Activated T-cell treated with anti-CD3 and anti-CD28 coated beads, Interleukin-2, amount 50 U/mL, for 4 hours (primary cell): ENCODE measurements around the gene DTNB. TPM values are rescaled to one million over a fixed set of nuclear protein-coding genes. Genes with fewer than 3 reads are reported as not detected.
"Not testable (repeated sequence)": the region's sequence is repeated elsewhere in the genome, so short reads cannot be mapped to it uniquely, and the experiment has no call there.

Source experiments
- ATAC-seq, 2 donors: fragments of 200-7000 bp; cut with Tn5 transposase; one replicate each; pipeline ENCODE4 v1.10.0; 2021
- DNase-seq: peaks from one replicate; pipeline ENCODE4 v3.0.0-alpha.2; 2020
- H3K27me3 Mint-ChIP-seq: one replicate; pipeline ENCODE4 v1.8.0; 2021; ENCODE audit warnings: low read depth, mixed read lengths
- H3K36me3 Mint-ChIP-seq: one replicate; pipeline ENCODE4 v1.8.0; 2022; ENCODE audit warnings: mixed read lengths; ENCODE audit not compliant: insufficient read depth
- H3K4me1 Mint-ChIP-seq: one replicate; pipeline ENCODE4 v1.8.0; 2021; ENCODE audit warnings: low read depth, mixed read lengths
- H3K4me3 Mint-ChIP-seq: one replicate; pipeline ENCODE4 v1.8.0; 2021; ENCODE audit warnings: mild to moderate bottlenecking, moderate library complexity, mixed read lengths
- H3K9me3 Mint-ChIP-seq: one replicate; pipeline ENCODE4 v1.8.0; 2021; ENCODE audit warnings: mixed read lengths
- total RNA-seq, 3 donors: library from RNA; stranded (reverse); gene quantifications; one replicate each; pipeline ENCODE4 v1.2.1, GENCODE V29; 2021

The DTNB gene
- total RNA-seq, 3 donors from 2014 or later: 9.1 to 12.3 (median 11.2) TPM

- DNase-seq: no peak
- no peak for ATAC-seq
- no peaks in the 10 kb centered on the region for H3K27me3 Mint-ChIP-seq
- H3K4me3 Mint-ChIP-seq: no peak overlapping the region
- H3K9me3 Mint-ChIP-seq: no peaks in the 10 kb centered on the region
- H3K36me3 Mint-ChIP-seq: peaks cover 2% of the 10 kb centered on the region
- H3K4me1 Mint-ChIP-seq: peaks cover 1% of the 10 kb centered on the region
Observed at GRCh38 chr2:25545899-25546298, 127.5 kb downstream of the DTNB start.

DNA sequence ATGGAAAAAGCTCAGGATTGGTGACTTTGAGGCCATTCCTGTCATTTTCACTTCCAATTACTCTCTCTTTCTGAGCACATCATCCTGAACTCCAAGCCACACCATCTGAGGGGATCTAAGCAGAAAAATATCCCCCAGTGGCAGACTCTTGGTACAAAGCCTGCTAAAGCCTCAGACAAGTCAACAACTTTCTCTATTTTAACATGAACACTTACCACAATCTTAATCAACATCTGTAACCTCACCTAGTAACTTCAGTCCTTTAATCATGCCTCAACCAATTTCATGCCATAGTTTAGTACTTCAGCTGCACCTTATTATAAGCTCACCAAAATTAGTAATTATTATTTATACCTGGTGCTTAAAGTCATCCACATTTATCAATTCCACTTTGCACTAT is 128.9 kb downstream of the DTNB start:
- Mint-ChIP-seq H3K36me3 (no peaks in the 10 kb centered on the region), H3K27me3 (no peaks in the 10 kb centered on the region), H3K9me3 (no peaks in the 10 kb centered on the region), H3K4me3 (no peak overlapping the region), H3K4me1 (peaks cover 1% of the 10 kb centered on the region)
- DNase-seq (no peak), ATAC-seq (no peak)

- Mint-ChIP-seq H3K36me3 (no peaks in the 10 kb centered on the region), H3K4me3 (no peak overlapping the region), H3K9me3 (no peaks in the 10 kb centered on the region), H3K4me1 (peaks cover 1% of the 10 kb centered on the region), H3K27me3 (no peaks in the 10 kb centered on the region)
- ATAC-seq (no peak), DNase-seq (no peak)
Observed at GRCh38 chr2:25543939-25544338, 129.4 kb downstream of the DTNB start.

- H3K4me3 Mint-ChIP-seq: no peak overlapping the region
- no peaks in the 10 kb centered on the region for H3K36me3 Mint-ChIP-seq
- DNase-seq: no peak
- ATAC-seq: no peak
- H3K9me3 Mint-ChIP-seq: no peaks in the 10 kb centered on the region
- H3K4me1 Mint-ChIP-seq: peaks cover 1% of the 10 kb centered on the region
- H3K27me3 Mint-ChIP-seq: no peaks in the 10 kb centered on the region
Observed at GRCh38 chr2:25541378-25541777, 132.0 kb downstream of the DTNB start.

- no peaks in the 10 kb centered on the region for H3K4me1 Mint-ChIP-seq
- H3K9me3 Mint-ChIP-seq: no peaks in the 10 kb centered on the region
- no peak overlapping the region for H3K4me3 Mint-ChIP-seq
- H3K36me3 Mint-ChIP-seq: no peaks in the 10 kb centered on the region
- DNase-seq: no peak
- no peak for ATAC-seq
- no peaks in the 10 kb centered on the region for H3K27me3 Mint-ChIP-seq
Observed at GRCh38 chr2:25539136-25539535, 134.2 kb downstream of the DTNB start.

- ATAC-seq (no peak), DNase-seq (no peak)
- no peaks in the 10 kb centered on the region for H3K27me3 Mint-ChIP-seq
- H3K36me3 Mint-ChIP-seq: no peaks in the 10 kb centered on the region
- no peaks in the 10 kb centered on the region for H3K9me3 Mint-ChIP-seq
- no peak overlapping the region for H3K4me3 Mint-ChIP-seq
- no peaks in the 10 kb centered on the region for H3K4me1 Mint-ChIP-seq
Observed at GRCh38 chr2:25537526-25537925, 135.9 kb downstream of the DTNB start.

- not testable (repeated sequence) for H3K9me3 Mint-ChIP-seq, ATAC-seq, H3K36me3 Mint-ChIP-seq, H3K4me3 Mint-ChIP-seq, H3K4me1 Mint-ChIP-seq, DNase-seq, H3K27me3 Mint-ChIP-seq
Observed at GRCh38 chr2:25535411-25536289, 137.7 kb downstream of the DTNB start.

- ATAC-seq, H3K4me3 Mint-ChIP-seq, H3K4me1 Mint-ChIP-seq, DNase-seq, H3K27me3 Mint-ChIP-seq, H3K9me3 Mint-ChIP-seq, H3K36me3 Mint-ChIP-seq: not testable (repeated sequence)
Observed at GRCh38 chr2:25534937-25535336, 138.4 kb downstream of the DTNB start.

- Mint-ChIP-seq H3K9me3 (no peaks in the 10 kb centered on the region), H3K36me3 (no peaks in the 10 kb centered on the region), H3K4me3 (no peak overlapping the region), H3K27me3 (no peaks in the 10 kb centered on the region), H3K4me1 (peaks cover 5% of the 10 kb centered on the region)
- no peak for DNase-seq
- ATAC-seq: no peak
Observed at GRCh38 chr2:25534455-25534854, 138.9 kb downstream of the DTNB start.

- H3K27me3 Mint-ChIP-seq, ATAC-seq, H3K4me1 Mint-ChIP-seq, H3K9me3 Mint-ChIP-seq, H3K4me3 Mint-ChIP-seq, DNase-seq, H3K36me3 Mint-ChIP-seq: not testable (repeated sequence)
Observed at GRCh38 chr2:25533771-25534170, 139.6 kb downstream of the DTNB start.

GRCh38 chr2:25532521-25532920 is 140.9 kb downstream of the DTNB start:
- H3K27me3 Mint-ChIP-seq: no peaks in the 10 kb centered on the region
- no peak overlapping the region for H3K4me3 Mint-ChIP-seq
- peaks cover 5% of the 10 kb centered on the region for H3K4me1 Mint-ChIP-seq
- no peaks in the 10 kb centered on the region for H3K9me3 Mint-ChIP-seq
- peaks cover 2% of the 10 kb centered on the region for H3K36me3 Mint-ChIP-seq
- no peak for DNase-seq
- ATAC-seq: no peak

DNA sequence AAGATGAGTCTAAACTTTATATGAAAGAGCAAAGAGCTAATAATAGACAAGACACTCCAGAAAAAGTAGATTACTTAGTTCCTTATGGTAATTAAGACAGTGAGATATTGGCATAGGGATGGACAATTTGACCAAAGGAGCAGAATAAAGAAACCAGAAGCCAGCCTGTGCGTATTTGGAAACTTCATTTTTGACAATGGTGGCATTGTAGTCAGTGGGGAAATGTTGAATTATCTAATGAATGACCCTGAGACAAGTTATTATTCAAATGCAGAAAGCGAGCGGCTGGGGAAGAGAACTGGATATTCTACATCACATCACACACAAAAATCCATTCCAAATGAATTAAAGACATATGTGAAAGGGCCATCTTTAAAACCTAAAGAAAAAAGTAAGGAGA is 144.3 kb downstream of the DTNB start:
- no peak for DNase-seq
- Mint-ChIP-seq H3K4me1 (peaks cover 5% of the 10 kb centered on the region), H3K27me3 (no peaks in the 10 kb centered on the region)

DNA sequence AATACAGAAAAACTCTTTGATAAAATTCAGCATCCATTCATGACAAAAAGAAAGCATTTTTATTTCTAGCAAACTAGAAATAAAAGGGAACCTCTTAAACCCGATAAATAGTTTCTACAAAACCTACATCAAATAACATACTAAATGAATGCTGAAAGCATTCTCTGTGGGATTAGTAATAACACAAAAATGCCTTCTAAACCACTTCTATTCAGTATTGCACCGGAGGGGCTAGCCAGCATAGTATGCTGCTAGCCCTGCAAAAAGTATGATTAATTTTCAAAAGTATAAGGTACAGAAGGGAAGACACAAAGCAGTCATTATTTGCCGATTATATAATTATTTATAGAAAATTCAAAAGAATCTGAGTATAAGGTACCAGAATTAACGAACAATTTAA is 145.2 kb downstream of the DTNB start:
- DNase-seq (no peak), ATAC-seq (no peak)
- no peak overlapping the region for H3K4me3 Mint-ChIP-seq
- peaks cover 5% of the 10 kb centered on the region for H3K4me1 Mint-ChIP-seq
- no peaks in the 10 kb centered on the region for H3K27me3 Mint-ChIP-seq
- H3K9me3 Mint-ChIP-seq: no peaks in the 10 kb centered on the region
- peaks cover 2% of the 10 kb centered on the region for H3K36me3 Mint-ChIP-seq

More for the DNA sequence above, 144.3 kb downstream of the DTNB start:
- H3K4me3 Mint-ChIP-seq: no peak overlapping the region
- no peak for ATAC-seq
- no peaks in the 10 kb centered on the region for H3K9me3 Mint-ChIP-seq
- H3K36me3 Mint-ChIP-seq: peaks cover 2% of the 10 kb centered on the region

DNA sequence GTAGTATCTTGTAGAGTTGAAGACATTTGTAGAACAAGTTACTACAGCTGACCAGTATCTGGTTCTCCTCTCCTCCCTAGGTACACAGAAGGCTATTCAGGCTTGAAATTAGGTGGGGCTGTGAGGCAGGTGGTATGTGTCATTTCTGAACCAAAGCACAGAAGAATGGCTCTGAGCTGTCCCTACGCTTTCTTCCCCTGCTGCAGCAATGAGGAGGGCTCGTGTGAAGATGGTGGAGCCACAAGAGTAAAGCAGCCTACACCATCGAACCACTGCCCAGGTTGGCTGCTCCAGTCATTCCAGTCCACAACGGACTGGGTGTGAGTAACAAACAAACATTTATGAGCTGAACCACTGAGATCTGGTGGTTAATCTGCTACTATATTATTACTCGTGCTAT is 148.9 kb downstream of the DTNB start:
- Mint-ChIP-seq H3K36me3 (peaks cover 2% of the 10 kb centered on the region), H3K4me1 (peaks cover 6% of the 10 kb centered on the region), H3K9me3 (no peaks in the 10 kb centered on the region), H3K27me3 (no peaks in the 10 kb centered on the region), H3K4me3 (no peak overlapping the region)
- ATAC-seq (no peak), DNase-seq (no peak)

- Mint-ChIP-seq H3K9me3 (no peaks in the 10 kb centered on the region), H3K27me3 (no peaks in the 10 kb centered on the region), H3K4me1 (peaks cover 6% of the 10 kb centered on the region), H3K4me3 (no peak overlapping the region), H3K36me3 (peaks cover 2% of the 10 kb centered on the region)
- DNase-seq (no peak), ATAC-seq (no peak)
Observed at GRCh38 chr2:25523060-25523459, 150.3 kb downstream of the DTNB start.
